Neuronal stem cell (in vitro differentiated cells): ENCODE data around the gene SLC28A2.

Experiments
- DNase-seq: peaks from one replicate; pipeline ENCODE4 v3.0.0-alpha.2; 2013; ENCODE audit warnings: low spot score
- H2AFZ ChIP-seq: one replicate; pipeline ENCODE4 v1.6.1; 2013; ENCODE audit warnings: mild to moderate bottlenecking, low read length, inconsistent platforms
- H2AK5ac ChIP-seq: 2 replicates; pipeline ENCODE4 v1.6.1; 2013; ENCODE audit warnings: low read depth, mild to moderate bottlenecking, inconsistent platforms, low read length, moderate library complexity, mixed read lengths
- H2BK120ac ChIP-seq: 2 replicates; pipeline ENCODE4 v1.6.1; 2013; ENCODE audit warnings: low read depth, mild to moderate bottlenecking, inconsistent platforms, low read length, moderate library complexity, mixed read lengths
- H2BK12ac ChIP-seq: one replicate; pipeline ENCODE4 v1.6.1; 2013; ENCODE audit warnings: low read length, inconsistent platforms
- H2BK15ac ChIP-seq: 2 replicates; pipeline ENCODE4 v1.6.1; 2013; ENCODE audit warnings: mild to moderate bottlenecking, low read length, inconsistent platforms, mixed read lengths
- H2BK5ac ChIP-seq: one replicate; pipeline ENCODE4 v1.6.1; 2013; ENCODE audit warnings: inconsistent platforms, mild to moderate bottlenecking, low read length, moderate library complexity
- H3K14ac ChIP-seq: one replicate; pipeline ENCODE4 v1.6.1; 2013; ENCODE audit warnings: low read length, inconsistent platforms
- H3K18ac ChIP-seq: 2 replicates; pipeline ENCODE4 v1.6.1; 2013; ENCODE audit warnings: low read length, inconsistent platforms
- H3K23ac ChIP-seq: 2 replicates; pipeline ENCODE4 v1.6.1; 2013; ENCODE audit warnings: low read depth, mild to moderate bottlenecking, mixed read lengths, low read length, inconsistent platforms; ENCODE audit not compliant: poor library complexity
- H3K27ac ChIP-seq: replicated peaks from 3 replicates; pipeline ENCODE4 v1.5.1; 2013; ENCODE audit warnings: low read length, inconsistent platforms
- H3K27me3 ChIP-seq, 3 experiments: 2 replicates each; pipeline ENCODE4 v1.6.1; 2013; ENCODE audit warnings: low read length in 3 of 3, mild to moderate bottlenecking in 2 of 3, inconsistent platforms in 1 of 3, low read depth in 1 of 3, mixed read lengths in 1 of 3, moderate library complexity in 1 of 3; ENCODE audit not compliant: control insufficient read depth in 3 of 3, insufficient read depth in 3 of 3
- H3K36me3 ChIP-seq, 2 donors: replicated peaks in 1 of 2; 2 replicates each; pipeline ENCODE4 v1.6.1; 2013; ENCODE audit warnings: low read length in 2 of 2; ENCODE audit not compliant: control insufficient read depth in 2 of 2, insufficient read depth in 2 of 2
- H3K4ac ChIP-seq: 2 replicates; pipeline ENCODE4 v1.6.1; 2013; ENCODE audit warnings: inconsistent platforms, mild to moderate bottlenecking, low read length, moderate library complexity
- H3K4me1 ChIP-seq, 2 donors: 1 replicate in 1 of 2; 2 replicates in 1 of 2; pipeline ENCODE4 v1.6.1; 2013; ENCODE audit warnings: low read length in 2 of 2, low read depth in 1 of 2; ENCODE audit not compliant: control insufficient read depth in 2 of 2, insufficient read depth in 1 of 2
- H3K4me2 ChIP-seq: one replicate; pipeline ENCODE4 v1.6.1; 2013; ENCODE audit warnings: mild to moderate bottlenecking, low read length, inconsistent platforms; ENCODE audit not compliant: insufficient read depth, poor library complexity, severe bottlenecking
- H3K4me3 ChIP-seq, 2 donors: 2 replicates each; pipeline ENCODE4 v1.5.1; 2013; ENCODE audit warnings: low read length in 2 of 2, mild to moderate bottlenecking in 2 of 2, inconsistent platforms in 1 of 2, moderate library complexity in 1 of 2
- H3K79me1 ChIP-seq: one replicate; pipeline ENCODE4 v1.6.1; 2013; ENCODE audit warnings: low read depth, mild to moderate bottlenecking, inconsistent platforms, low read length, moderate library complexity
- H3K9ac ChIP-seq: one replicate; pipeline ENCODE4 v1.6.1; 2013; ENCODE audit warnings: mild to moderate bottlenecking, low read depth, low read length, inconsistent platforms; ENCODE audit not compliant: poor library complexity
- H3K9me3 ChIP-seq, 2 donors: replicated peaks in 1 of 2; 2 replicates each; pipeline versions ENCODE3 to v1.6.1; 2013; ENCODE audit warnings: low read length in 2 of 2, mild to moderate bottlenecking in 2 of 2, inconsistent platforms in 1 of 2, low read depth in 1 of 2, mixed read lengths in 1 of 2, moderate library complexity in 1 of 2; ENCODE audit not compliant: control insufficient read depth in 2 of 2, insufficient read depth in 1 of 2
- H4K8ac ChIP-seq: one replicate; pipeline ENCODE4 v1.6.1; 2013; ENCODE audit warnings: low read depth, mild to moderate bottlenecking, inconsistent platforms, low read length, moderate library complexity
- H4K91ac ChIP-seq: one replicate; pipeline ENCODE4 v1.6.1; 2013; ENCODE audit warnings: low read length, low read depth, mild to moderate bottlenecking, inconsistent platforms; ENCODE audit not compliant: poor library complexity
- WGBS, 2 donors: extraction: QIAGEN DNeasy Blood & Tissue Kit; methylation state at CpG; one replicate each; pipeline ENCODE4 v1.1.7; 2013; ENCODE audit warnings: missing lambda C conversion rate in 2 of 2, mixed read lengths in 1 of 2; ENCODE audit not compliant: insufficient read length in 2 of 2, insufficient replicate concordance in 1 of 2; ENCODE audit errors: extremely low coverage in 2 of 2; 5-methylcytosine and 5-hydroxymethylcytosine counted together

The SLC28A2 gene

DNA sequence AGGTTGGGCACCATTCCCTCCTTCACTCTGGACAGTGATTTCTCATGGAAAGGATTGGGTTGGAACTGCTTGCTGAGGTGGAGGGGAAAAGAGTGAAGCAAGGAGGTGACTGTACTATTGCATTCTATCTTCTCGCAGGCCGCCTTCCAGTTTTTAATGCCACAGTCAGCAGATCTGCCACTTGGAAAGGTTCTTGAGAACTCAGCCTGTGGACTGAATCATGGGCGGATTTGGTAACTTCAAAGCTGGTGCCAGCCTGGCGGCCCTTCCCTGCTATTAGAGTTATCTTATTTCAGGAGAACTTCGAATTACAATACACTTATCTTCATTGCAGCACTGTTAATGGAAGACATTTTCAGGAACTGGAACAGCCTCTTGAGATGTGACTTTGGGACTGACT is 23.1 kb upstream of the SLC28A2 start:
- WGBS, 2 donors: no CpG with 5 or more reads among the region's 5 CpGs
- Histone ChIP-seq H3K9me3 (no peaks in the 10 kb centered on the region), H3K27ac (no peak overlapping the region), H3K4me2 (no peak overlapping the region), H2BK120ac (no peak overlapping the region), H3K4me3 (no peak overlapping the region), H3K36me3 (no peaks in the 10 kb centered on the region), H2AFZ (no peak overlapping the region), H3K79me1 (no peaks in the 10 kb centered on the region), H2AK5ac (no peak overlapping the region), H3K18ac (no peak overlapping the region), H3K4ac (no peak overlapping the region), H3K23ac (no peak overlapping the region), H3K9ac (no peak overlapping the region), H3K4me1 (no peaks in the 10 kb centered on the region), H3K14ac (no peak overlapping the region), H2BK5ac (no peak overlapping the region), H3K27me3 (peaks cover 0 to 12% (median 0%) of the 10 kb centered on the region in 3 experiments), H2BK15ac (no peak overlapping the region), H4K91ac (no peak overlapping the region), H2BK12ac (no peak overlapping the region), H4K8ac (no peak overlapping the region)
- DNase-seq: no peak

DNA sequence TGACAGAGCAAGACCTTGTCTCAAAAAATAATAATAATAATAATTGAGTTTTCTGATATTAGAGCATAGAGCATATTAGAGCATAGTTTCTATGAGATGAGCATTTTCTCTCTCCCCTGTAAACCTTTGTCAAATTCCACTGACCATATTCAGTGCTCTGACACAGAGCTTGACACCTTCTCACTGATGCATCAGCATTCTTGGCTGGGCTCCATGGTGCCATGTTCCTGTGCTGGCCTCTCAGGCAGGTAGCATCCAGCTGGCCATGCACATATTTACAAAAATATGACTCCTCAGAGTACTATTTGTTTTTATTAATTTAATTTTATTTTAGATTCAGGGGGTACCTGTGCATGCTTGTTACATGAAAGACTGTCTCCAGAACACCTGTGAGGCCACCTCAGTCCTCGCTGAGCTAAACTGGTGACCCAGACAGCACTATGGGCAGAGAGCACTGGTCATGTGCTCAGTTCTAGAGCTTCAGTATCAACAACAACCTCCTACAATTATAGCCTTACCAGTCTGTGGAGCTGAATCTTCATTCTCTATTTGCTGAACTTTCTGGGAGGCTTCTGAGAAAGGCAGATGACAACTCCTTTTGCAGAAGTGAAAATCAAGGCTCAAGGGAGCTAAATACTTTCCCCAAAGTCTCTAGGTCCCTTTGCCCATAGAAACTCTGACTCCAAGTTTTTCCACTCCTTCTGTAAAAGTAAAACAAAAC is 21.6 kb upstream of the SLC28A2 start:
- Histone ChIP-seq H3K23ac (no peak overlapping the region), H2AK5ac (no peak overlapping the region), H2BK15ac (no peak overlapping the region), H3K36me3 (no peaks in the 10 kb centered on the region), H3K27me3 (peaks cover 0 to 12% (median 0%) of the 10 kb centered on the region in 3 experiments), H2BK12ac (no peak overlapping the region), H3K14ac (no peak overlapping the region), H3K79me1 (no peaks in the 10 kb centered on the region), H4K8ac (no peak overlapping the region), H3K4me1 (no peaks in the 10 kb centered on the region), H2AFZ (no peak overlapping the region), H3K9ac (no peak overlapping the region), H3K18ac (no peak overlapping the region), H2BK120ac (no peak overlapping the region), H2BK5ac (no peak overlapping the region), H4K91ac (no peak overlapping the region), H3K9me3 (no peaks in the 10 kb centered on the region), H3K4ac (no peak overlapping the region), H3K27ac (no peak overlapping the region), H3K4me3 (no peak overlapping the region), H3K4me2 (no peak overlapping the region)
- WGBS, 2 donors: no CpG with 5 or more reads among the region's 1 CpG
- DNase-seq: no peak

- H2BK12ac ChIP-seq: no peak overlapping the region
- H3K4me1 ChIP-seq: no peaks in the 10 kb centered on the region
- no peak overlapping the region for H2BK5ac ChIP-seq
- H2BK120ac ChIP-seq: no peak overlapping the region
- WGBS, 2 donors: no CpG with 5 or more reads among the region's 3 CpGs
- H3K4me2 ChIP-seq: no peak overlapping the region
- no peak overlapping the region for H3K14ac ChIP-seq
- peaks cover 0 to 12% (median 0%) of the 10 kb centered on the region in 3 experiments for H3K27me3 ChIP-seq
- H3K4ac ChIP-seq: no peak overlapping the region
- no peak overlapping the region for H2AFZ ChIP-seq
- no peak overlapping the region for H3K9ac ChIP-seq
- no peak overlapping the region for H2BK15ac ChIP-seq
- H3K79me1 ChIP-seq: no peaks in the 10 kb centered on the region
- H4K91ac ChIP-seq: no peak overlapping the region
- H3K4me3 ChIP-seq: no peak overlapping the region
- H4K8ac ChIP-seq: no peak overlapping the region
- H3K9me3 ChIP-seq: no peaks in the 10 kb centered on the region
- no peaks in the 10 kb centered on the region for H3K36me3 ChIP-seq
- no peak overlapping the region for H2AK5ac ChIP-seq
- DNase-seq: no peak
- H3K27ac ChIP-seq: no peak overlapping the region
- no peak overlapping the region for H3K23ac ChIP-seq
- no peak overlapping the region for H3K18ac ChIP-seq
These were observed 20.9 kb upstream of the SLC28A2 start for GRCh38 chr15:45231132-45231531.

GRCh38 chr15:45231864-45232562 is 20.0 kb upstream of the SLC28A2 start:
- Histone ChIP-seq H3K4me1 (no peaks in the 10 kb centered on the region), H3K23ac (no peak overlapping the region), H2BK12ac (no peak overlapping the region), H2BK120ac (no peak overlapping the region), H3K79me1 (no peaks in the 10 kb centered on the region), H2AFZ (no peak overlapping the region), H3K9ac (no peak overlapping the region), H2BK15ac (no peak overlapping the region), H3K18ac (no peak overlapping the region), H3K27ac (no peak overlapping the region), H4K8ac (no peak overlapping the region), H3K27me3 (peaks cover 0 to 12% (median 0%) of the 10 kb centered on the region in 3 experiments), H2BK5ac (no peak overlapping the region), H3K14ac (no peak overlapping the region), H3K9me3 (no peaks in the 10 kb centered on the region), H3K4me2 (no peak overlapping the region), H3K36me3 (no peaks in the 10 kb centered on the region), H2AK5ac (no peak overlapping the region), H3K4ac (no peak overlapping the region), H3K4me3 (no peak overlapping the region), H4K91ac (no peak overlapping the region)
- DNase-seq: no peak
- WGBS, 2 donors: no CpG with 5 or more reads among the region's 4 CpGs
